Stimulated activated naive CD8-positive, alpha-beta T cell treated with anti-CD3 and anti-CD28 coated beads, Interleukin-15, Interleukin-2, amounts not matched to agents 100 U/mL and 50 U/mL, for 24 hours (primary cell): Measurements from ENCODE around the gene EVL.
"Not testable (repeated sequence)": the region's sequence is repeated elsewhere in the genome, so short reads cannot be mapped to it uniquely, and the experiment has no call there.

Source experiments
- ATAC-seq: fragments of 150-1000 bp; cut with Tn5 transposase; one replicate; pipeline ENCODE4 v1.10.0; 2021
- DNase-seq: peaks from one replicate; pipeline ENCODE4 v3.0.0; 2021

EVL gene

DNA sequence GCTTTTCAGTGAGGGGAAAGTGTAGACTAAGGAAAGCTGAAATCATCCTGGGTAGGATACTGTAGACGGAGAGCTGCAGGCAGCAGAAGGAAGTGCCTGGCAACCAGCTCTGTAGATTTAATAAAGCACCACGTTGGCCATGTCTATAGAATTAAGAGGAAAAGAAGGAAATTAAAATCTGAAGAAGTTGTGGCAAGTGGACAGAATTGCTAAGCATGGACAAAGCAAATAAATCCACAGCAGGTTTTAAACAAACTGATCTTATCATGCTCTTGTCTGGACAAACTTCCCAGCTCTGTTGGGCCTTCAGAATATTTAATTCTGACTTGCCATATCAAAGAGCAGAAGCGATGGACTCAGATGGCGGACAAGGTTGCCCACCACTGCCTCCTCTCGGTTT lies 27.2 kb upstream of the EVL start:
- ATAC-seq (no peak), DNase-seq (no peak)

- ATAC-seq, result no peak
- no peak for DNase-seq
Measured at GRCh38 chr14:100039903-100040302, 25.3 kb upstream of the EVL start.

- ATAC-seq, result no peak
- no peak for DNase-seq
Measured at GRCh38 chr14:100041271-100041670, 24.0 kb upstream of the EVL start.

DNA sequence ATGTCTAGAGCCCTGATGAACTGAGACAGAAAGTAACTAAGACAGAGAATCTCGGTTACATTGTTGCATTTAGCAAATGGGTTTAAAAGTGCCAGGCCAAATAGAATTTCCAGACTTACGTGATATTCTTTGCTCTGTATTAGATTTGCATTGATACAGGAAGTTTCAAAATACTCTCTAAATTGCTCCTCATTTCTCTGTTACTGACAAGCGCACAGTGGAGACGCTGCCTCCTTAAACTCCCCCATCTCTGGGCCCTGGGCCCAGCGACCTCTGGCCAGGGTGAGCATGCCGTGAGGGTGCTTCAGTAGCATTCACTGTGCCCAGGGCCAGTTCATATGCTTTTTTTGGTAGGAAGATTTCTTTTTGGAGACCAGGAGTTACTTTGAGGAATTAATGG lies 22.9 kb upstream of the EVL start:
- ATAC-seq, result no peak
- no peak for DNase-seq

DNA sequence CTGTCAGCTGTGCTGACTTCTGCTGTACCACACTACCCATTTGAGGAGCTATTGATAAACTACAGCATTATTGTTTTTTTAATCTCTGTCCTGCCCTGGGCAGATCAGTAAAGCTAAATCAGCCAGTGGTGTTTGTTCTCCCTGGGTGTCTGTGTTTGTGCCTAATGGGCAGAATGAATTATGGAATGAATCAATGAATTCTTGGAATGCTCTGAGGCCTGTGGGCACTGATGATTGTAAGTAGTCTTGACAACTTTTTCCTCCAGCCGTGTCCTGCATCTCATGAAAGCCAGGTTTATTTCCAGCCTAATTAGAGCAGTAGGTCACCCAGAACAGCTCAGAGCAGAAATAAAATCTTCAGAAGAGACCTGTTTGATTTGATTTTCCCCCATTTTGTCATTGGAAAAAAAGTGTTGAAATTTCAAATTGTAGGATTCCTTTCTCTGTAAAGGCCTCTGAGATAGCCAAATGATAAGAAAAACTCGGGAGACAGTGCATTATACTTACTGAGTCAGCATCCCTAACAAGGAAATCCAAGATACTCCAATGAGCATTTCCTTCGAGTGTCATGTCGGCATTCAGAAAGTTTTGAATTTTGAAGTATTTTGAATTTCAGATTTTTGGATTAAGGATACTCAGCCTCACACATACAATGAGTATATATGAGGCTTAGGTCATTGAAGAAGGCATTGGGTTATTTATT lies 19.4 kb upstream of the EVL start:
- DNase-seq, result no peak

DNA sequence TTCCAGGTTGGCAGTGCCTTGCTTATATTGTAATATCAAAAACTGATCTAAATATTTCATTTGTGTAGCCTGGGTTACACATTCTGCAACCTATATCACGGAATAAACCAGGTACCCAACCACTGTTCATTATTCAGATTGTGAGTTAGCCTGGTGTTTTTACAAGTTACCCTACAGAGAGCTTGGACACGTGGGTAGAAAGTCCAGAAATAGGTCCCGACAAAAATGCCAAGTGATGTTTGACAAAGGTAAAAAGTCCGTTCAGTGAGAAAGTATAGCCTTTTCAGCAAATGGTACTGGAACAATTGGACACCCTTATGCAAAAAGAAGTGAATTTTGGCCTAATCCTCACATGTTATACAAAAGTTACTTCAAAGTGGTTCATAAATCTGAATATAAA lies 17.6 kb upstream of the EVL start:
- DNase-seq (no peak), ATAC-seq (no peak)

More for the DNA sequence above, 19.4 kb upstream of the EVL start:
- ATAC-seq, result no peak

DNA sequence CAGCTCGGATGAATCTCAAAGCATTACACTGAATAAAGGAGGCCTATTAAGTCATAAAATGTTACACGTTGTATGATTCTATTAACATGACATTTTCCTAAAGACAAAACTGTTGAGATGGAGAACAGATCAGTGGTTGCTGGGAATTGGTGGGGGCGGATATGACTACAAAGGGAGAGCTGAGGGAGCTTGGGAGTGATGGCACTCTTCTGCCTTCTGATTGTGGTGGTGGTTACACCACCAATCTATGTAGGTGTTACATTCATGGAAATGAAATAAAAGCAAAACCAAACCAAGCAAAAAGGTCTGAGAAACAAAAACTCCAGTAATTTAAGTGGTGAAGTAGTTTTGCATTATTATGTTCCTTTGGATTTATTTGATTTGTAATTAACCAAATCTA lies 16.4 kb upstream of the EVL start:
- peak; percentile 87 for ATAC-seq
- DNase-seq, result peak; percentile 52

- DNase-seq (no peak), ATAC-seq (no peak)
Measured at GRCh38 chr14:100049220-100049619, 16.0 kb upstream of the EVL start.

DNA sequence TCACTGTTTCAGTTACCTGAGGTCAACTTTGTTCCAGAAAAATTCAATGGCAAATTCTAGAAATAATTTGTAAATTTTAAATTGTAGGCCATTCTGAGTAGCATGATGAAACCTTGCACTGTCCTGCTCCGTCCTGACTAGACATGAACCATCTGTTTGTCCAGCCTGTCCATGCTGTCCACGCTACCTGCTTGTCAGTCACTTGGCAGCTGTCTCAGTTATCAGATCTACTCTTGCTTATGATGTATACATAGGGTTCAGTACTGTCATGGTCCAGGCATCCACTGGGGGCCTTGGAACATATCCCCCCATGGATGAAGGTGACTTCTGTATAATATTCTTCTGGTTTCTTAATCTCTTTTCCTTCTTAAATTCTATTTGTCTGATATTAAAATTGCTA lies 14.1 kb upstream of the EVL start:
- DNase-seq, result no peak
- ATAC-seq, result no peak

DNA sequence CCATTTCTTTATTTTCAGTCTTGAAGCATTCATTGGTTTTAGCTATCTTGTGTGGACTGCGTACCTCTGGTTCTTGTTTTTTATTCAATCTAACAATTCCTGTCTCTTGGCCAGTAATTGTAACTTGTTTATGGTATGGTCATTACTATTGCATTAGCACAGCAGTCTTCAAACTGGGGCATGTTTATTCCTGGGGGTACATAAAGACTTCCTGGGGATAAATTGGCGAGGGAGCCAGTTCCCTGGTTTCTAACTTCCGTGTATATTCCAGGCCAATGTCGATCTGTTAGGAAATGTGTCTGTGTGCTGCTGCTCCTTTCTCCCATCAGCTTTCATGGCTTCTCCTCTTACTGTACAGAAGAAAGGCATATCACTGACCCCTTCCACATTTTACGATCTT lies 13.7 kb upstream of the EVL start:
- no peak for DNase-seq
- no peak for ATAC-seq

- DNase-seq, result no peak
- no peak for ATAC-seq
Measured at GRCh38 chr14:100052819-100053218, 12.4 kb upstream of the EVL start.

DNA sequence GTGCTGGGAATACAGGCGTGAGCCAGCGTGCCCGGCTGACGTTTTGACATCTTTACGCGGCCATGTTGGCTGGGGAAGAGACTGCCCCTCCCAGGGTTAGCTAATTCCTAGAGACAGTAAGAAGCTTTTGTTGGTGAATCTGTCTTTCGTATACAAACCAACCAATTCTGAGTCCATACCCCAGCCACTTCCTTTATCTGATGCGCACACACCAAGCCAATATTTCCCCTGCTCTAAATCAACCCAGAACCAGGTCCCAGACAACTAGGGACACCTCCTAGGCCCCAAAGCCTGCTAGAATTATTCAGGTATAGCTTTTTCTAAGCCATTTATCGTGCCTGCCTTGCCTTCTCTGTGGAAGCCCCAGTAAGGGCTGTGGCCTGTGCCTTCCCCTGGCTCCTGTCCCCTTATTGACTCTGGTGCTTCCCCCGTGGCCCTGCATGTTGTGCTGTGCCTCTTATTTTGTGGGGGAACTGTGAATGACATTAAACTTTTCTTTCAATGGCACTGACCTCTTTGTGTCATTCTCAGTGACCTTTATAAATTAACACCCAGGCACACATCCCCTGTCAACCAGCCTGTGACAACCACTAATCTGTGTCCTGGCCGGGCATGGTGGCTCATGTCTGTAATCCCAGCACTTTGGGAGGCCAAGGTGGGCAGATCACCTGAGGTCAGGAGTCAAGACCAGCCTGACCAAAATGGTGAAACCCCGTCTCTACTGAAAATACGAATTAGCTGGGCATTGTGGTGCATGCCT lies 10.7 kb upstream of the EVL start:
- DNase-seq (peak; percentile 37), ATAC-seq (peak; percentile 79)

GRCh38 chr14:100056431-100056830 lies 8.8 kb upstream of the EVL start:
- ATAC-seq (no peak), DNase-seq (no peak)

DNA sequence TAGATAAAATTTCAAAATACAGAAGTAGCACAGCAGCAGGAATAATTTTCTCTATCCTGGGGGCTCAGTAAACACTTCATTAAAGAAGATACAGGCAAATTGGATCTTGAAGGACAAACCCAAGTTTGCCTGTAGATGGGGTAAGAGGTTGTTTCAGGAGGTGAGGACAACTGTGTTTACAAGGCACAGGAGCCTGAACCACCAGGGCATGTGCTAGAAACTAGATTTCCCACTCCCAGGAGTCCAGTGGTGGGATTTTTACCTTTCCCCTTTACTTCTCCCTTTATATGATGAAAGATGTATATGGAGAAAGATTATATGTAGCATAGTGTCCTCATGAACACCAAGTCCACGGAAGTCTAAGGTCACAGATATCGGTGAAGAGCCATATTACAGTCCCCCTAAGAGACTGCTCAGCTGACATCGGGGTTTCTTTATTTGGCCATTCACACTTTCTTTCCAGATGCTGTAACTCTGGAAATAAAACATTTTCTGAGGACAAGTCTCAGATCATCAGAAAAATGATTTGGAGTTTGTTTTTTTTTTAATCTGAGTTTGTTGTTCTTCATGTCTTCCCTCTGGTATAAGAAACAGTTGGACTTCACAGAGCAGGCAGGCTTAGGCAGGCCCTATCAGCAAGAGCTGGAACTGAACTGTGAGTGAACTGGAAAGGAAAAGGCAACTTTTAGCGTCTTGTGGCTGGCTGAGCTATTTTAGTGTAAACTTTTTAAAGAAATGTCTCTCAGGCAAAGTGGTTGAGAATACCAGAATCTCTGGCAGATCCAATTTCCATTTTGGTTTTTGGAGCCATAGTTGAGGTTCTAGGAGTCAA lies 8.0 kb upstream of the EVL start:
- DNase-seq (no peak), ATAC-seq (no peak)

DNA sequence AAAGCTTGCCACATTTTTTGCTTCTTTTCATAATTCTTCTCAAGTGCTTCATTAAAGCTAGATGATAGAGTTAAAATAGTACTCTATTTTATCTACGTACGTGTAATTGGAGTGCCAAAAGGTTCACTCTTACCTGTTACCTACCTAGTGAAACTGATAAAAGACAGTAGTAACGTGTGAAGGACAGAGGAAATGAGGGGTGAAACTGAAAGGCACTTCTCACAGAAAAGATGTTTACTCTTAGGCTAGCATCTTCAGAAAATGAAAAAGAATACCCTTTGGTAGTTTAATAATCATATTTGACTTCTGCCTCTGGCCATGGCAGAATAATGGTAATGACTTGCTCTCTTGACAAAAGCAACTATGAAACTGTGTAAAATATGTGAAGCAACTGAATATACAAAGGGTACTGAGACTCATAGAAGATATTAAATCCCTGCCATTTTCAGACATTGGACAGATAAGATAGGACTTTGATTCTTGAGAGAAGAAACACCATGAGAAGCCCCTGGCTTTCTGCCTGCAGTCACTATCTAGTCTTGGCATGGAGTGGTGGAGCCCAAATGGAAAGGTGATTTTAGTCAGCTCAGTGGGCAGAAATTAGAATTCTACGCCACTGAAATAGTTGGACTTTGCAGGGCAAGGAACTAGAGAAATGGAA lies 6.3 kb upstream of the EVL start:
- ATAC-seq, result no peak

DNA sequence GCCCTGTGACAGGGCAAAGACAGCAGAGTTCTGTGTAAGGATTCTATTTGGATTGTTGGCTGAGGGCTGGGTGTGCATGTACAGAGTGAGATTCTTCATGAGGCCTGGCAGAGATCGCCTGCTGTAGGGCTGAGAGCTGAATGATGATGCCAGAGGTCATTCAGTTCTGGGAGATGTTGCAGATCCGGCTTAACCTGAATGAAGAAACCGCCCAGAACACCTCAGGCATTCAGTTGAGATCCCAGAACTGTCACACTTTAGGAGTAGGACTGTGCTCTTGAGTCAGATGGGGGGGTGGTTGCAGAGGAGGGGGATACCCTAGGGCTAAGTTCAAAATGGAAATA lies 5.8 kb upstream of the EVL start:
- peak; percentile 5 for ATAC-seq
- peak; percentile 14 for DNase-seq

More for the DNA sequence above, 6.3 kb upstream of the EVL start:
- no peak for DNase-seq

DNA sequence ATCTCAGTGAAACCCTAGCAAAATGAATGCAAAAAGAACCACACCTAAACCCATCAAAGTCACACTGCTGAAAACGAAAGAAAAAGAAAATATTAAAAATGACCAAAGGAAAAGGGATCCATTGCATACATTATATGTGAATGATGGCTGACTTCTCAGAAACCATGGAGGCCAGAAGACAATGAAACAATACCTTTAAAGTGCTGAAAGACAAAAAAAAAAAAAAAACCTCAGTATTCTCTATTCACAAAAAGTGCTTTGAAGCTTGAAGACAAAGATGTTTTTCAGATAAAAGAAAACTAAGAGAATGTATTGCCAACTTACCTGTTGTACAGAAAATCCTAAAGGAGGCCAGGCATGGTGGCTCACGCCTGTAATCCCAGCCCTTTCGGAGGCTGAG lies 4.5 kb upstream of the EVL start:
- no peak for ATAC-seq
- DNase-seq, result no peak

GRCh38 chr14:100062590-100062989 lies 2.6 kb upstream of the EVL start:
- ATAC-seq (peak; percentile 33), DNase-seq (peak; percentile 52)

GRCh38 chr14:100063314-100063941 lies 1.8 kb upstream of the EVL start:
- ATAC-seq (peak; percentile 16), DNase-seq (peak; percentile 35)

- ATAC-seq, result not testable (repeated sequence)
- peak; percentile 26 for DNase-seq
Measured at GRCh38 chr14:100064335-100065092, 708 bp upstream of the EVL start.

- DNase-seq, result peak; percentile 80
- peak; percentile 16 for ATAC-seq
Measured at GRCh38 chr14:100065942-100066574, 836 bp downstream of the EVL start.
